Measurements from ENCODE around the gene TMC2.
"Not testable (repeated sequence)": the region's sequence is repeated elsewhere in the genome, so short reads cannot be mapped to it uniquely, and the experiment has no call there.

Gene TMC2

DNA sequence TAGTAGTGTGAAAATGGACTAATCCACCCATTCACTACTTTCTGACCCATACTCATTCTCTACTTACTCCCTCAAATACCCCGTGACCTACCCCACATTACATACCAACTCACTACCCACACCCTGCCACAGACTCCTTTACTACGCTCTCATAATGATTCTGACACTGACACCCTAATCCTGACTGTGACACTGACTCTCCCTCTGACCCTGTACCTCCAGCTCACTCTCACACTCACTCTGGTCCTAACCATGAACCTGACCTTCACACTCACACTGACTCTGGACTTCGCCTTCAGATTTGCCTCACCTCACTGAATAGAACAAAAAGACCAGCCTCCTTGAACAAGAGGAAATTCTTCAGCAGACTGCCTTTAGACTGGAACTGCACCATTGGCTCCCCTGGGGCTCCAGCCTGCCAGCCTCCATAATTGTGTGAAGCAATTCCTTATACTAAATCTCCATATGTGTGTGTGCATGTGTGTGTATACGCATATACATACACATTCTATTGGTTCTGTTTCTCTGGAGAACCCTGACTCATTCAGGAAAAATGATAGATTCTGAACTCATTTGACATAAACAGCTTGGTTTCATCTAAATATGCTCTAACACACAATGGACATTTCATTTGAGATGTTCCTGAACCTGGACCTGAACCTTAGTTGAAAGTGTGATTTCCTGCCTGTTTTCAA lies 17.1 kb upstream of the TMC2 start:
- Histone ChIP-seq H3K4me1 (no peaks in the 10 kb centered on the region), H3K27me3 (no peaks in the 10 kb centered on the region), H3K9me3 (no peaks in the 10 kb centered on the region), H3K4me3 (ENCODE audit: low read depth, low read length) (no peak overlapping the region), H3K36me3 (no peaks in the 10 kb centered on the region)
- TF ChIP-seq, protein P1, sequence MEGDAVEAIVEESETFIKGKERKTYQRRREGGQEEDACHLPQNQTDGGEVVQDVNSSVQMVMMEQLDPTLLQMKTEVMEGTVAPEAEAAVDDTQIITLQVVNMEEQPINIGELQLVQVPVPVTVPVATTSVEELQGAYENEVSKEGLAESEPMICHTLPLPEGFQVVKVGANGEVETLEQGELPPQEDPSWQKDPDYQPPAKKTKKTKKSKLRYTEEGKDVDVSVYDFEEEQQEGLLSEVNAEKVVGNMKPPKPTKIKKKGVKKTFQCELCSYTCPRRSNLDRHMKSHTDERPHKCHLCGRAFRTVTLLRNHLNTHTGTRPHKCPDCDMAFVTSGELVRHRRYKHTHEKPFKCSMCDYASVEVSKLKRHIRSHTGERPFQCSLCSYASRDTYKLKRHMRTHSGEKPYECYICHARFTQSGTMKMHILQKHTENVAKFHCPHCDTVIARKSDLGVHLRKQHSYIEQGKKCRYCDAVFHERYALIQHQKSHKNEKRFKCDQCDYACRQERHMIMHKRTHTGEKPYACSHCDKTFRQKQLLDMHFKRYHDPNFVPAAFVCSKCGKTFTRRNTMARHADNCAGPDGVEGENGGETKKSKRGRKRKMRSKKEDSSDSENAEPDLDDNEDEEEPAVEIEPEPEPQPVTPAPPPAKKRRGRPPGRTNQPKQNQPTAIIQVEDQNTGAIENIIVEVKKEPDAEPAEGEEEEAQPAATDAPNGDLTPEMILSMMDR (IDR thresholded peaks at IDR 0.05; ENCODE audit: low read depth, low read length): no peak
- no peak for DNase-seq

DNA sequence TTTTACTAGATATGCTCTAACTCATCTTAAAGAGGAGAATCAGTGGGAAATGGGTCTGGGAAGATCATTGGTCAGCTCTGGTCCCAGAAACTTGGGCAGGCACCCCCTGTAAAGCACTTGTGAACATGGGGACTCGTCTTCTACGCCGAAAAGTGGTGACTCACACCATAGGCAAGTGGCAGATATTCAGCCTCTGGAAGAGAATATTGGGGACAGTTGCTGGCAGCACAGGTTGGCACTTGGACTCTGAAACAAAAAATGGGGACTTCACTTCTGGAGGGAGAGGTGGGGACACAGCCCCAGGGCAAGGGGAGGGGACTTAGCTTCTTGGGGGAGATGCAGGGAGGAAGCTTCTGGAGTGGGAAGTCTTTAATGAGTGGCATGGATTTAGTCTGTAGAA lies 15.8 kb upstream of the TMC2 start:
- Histone ChIP-seq H3K36me3 (no peaks in the 10 kb centered on the region), H3K4me3 (ENCODE audit: low read depth, low read length) (no peak overlapping the region), H3K4me1 (no peaks in the 10 kb centered on the region), H3K9me3 (no peaks in the 10 kb centered on the region), H3K27me3 (no peaks in the 10 kb centered on the region)
- TF ChIP-seq, protein P1 (IDR thresholded peaks at IDR 0.05; ENCODE audit: low read depth, low read length): no peak
- no peak for DNase-seq

DNA sequence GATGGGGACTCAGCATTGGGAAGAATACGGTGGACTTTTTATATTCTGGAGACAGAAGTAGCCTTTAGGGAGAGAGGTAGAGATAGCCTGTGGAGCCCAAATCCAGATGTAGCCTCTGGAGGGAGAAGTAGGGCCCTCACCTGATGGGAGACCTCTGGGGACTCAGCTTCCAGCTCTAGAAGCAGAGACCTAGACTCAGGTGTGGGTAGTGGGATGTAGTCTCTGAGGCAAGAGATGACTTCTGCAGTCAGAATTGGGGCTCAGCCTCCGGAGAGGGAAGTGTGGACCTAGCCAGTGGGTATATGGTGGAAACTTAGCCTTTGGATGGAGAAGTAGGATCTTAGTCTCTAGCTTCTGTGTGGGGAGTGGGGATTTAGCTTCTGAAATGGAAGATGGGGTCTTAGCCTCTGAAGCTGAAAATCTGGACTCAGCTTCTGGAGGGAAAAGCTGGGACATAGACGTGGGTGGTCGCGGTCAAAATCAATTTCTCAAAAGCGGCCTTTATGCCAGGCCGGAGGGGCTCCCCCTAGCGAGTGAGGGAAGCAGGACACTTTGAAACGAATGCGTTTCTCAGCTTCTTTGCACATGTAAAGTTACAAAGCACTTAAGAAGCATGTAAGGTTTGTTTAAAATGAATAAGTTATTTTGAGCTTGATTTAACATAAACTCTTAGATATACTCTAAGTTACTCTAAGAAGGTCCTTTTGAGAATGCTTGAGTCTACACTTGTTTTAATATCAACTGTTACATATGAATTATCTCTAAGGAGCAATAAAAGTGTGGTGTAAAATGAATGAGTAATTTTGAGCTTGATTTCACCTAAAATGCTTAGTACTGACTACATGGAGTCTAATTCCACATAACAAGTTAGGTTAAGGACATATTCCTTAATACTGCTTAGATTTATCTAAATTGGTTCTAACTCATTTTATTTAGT lies 14.7 kb upstream of the TMC2 start:
- Histone ChIP-seq H3K4me1 (no peaks in the 10 kb centered on the region), H3K27me3 (no peaks in the 10 kb centered on the region), H3K36me3 (no peaks in the 10 kb centered on the region), H3K4me3 (ENCODE audit: low read depth, low read length) (no peak overlapping the region), H3K9me3 (no peaks in the 10 kb centered on the region)
- TF ChIP-seq, protein P1 (IDR thresholded peaks at IDR 0.05; ENCODE audit: low read depth, low read length): peak; percentile 79
- DNase-seq: peak; percentile 39

DNA sequence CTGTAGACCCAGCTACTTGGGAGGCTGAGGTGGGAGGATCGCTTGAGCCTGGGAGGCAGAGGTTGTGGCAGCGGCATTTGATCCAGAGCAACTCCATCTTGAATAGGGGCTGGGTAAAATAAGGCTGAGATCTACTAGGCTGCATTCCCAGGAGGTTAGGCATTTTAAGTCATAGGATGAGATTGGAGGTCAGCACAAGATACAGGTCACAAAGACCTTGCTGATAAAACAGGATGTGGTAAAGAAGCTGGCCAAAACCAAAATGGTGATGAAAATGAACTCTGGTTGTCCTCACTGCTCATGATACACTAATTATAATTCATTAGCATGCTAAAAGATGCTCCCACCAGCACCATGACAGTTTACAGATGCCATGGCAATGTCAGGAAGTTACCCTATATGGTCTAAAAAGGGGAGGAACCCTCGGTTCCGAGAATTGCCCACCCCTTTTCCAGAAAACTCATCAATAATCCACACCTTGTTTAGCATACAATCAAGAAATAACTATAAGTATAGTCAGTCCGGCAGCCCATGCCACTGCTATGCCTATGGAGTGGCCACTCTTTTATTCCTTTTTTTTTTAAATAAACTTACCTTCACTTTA lies 13.4 kb upstream of the TMC2 start:
- not testable (repeated sequence) for H3K4me1 ChIP-seq; H3K4me3 ChIP-seq (ENCODE audit: low read depth, low read length); H3K27me3 ChIP-seq; DNase-seq; H3K9me3 ChIP-seq; H3K36me3 ChIP-seq

DNA sequence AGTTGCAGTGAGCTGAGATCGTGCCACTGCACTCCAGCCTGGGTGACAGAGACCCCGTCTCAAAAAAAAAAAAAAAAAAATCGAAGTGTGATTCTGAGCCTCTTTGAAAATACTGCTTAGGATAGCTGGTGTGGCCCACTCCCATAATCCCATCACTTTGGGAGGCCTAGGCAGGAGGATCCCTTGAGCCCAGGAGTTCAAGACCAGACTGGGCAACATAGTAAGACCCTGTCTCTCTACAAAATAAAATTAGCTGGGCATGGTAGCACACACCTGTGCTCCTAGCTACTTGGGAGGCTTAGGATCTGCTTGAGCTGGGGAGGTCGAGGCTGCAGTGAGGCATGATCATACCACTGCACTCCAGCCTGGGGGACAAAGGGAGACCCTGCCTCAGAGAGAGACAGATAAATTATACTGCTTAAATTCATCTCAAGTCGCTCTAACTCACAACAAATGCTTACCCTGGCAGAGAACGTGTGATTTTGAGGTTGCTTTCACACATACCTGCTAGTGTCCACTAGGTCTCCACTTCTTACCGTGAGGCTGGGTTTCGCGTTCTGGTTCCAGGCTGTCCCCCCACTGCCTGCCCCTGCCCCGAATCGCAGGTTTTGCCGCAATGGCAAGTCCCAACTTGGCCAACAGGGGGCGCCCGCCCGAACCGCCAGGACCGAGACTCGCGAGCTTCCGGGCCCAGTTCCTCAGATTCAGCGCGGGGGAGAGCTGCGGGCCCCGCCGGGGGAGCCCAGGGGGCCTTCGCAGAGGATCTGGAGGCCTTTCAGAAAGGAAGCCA lies 12.3 kb upstream of the TMC2 start:
- peak; percentile 80 for DNase-seq
- H3K4me1 ChIP-seq: no peaks in the 10 kb centered on the region
- H3K4me3 ChIP-seq (ENCODE audit: low read depth, low read length): peak overlapping the region; percentile 73
- H3K27me3 ChIP-seq: no peaks in the 10 kb centered on the region
- no peaks in the 10 kb centered on the region for H3K9me3 ChIP-seq
- TF ChIP-seq, protein P1 (IDR thresholded peaks at IDR 0.05; ENCODE audit: low read depth, low read length): peak; percentile 70
- no peaks in the 10 kb centered on the region for H3K36me3 ChIP-seq

Measured in BE2C (cell line).